Daoy (cell line): ENCODE results near the gene RAP1GAP2. TPM values are rescaled to one million over a fixed set of nuclear protein-coding genes. Genes with fewer than 3 reads are reported as not detected.

Source experiments
- DNase-seq: peaks from one replicate; pipeline ENCODE4 v3.0.0-alpha.2; 2015; ENCODE audit warnings: low read depth
- total RNA-seq: library from RNA; depleted of rRNA; stranded (reverse); fragments of >200 nt; shearing (Covaris generic); gene quantifications from 2 replicates; pipeline ENCODE4 v1.2.3, GENCODE V29; 2014

The RAP1GAP2 gene
- total RNA-seq, 1 experiment from 2014 or later, result 7.7 TPM

DNA sequence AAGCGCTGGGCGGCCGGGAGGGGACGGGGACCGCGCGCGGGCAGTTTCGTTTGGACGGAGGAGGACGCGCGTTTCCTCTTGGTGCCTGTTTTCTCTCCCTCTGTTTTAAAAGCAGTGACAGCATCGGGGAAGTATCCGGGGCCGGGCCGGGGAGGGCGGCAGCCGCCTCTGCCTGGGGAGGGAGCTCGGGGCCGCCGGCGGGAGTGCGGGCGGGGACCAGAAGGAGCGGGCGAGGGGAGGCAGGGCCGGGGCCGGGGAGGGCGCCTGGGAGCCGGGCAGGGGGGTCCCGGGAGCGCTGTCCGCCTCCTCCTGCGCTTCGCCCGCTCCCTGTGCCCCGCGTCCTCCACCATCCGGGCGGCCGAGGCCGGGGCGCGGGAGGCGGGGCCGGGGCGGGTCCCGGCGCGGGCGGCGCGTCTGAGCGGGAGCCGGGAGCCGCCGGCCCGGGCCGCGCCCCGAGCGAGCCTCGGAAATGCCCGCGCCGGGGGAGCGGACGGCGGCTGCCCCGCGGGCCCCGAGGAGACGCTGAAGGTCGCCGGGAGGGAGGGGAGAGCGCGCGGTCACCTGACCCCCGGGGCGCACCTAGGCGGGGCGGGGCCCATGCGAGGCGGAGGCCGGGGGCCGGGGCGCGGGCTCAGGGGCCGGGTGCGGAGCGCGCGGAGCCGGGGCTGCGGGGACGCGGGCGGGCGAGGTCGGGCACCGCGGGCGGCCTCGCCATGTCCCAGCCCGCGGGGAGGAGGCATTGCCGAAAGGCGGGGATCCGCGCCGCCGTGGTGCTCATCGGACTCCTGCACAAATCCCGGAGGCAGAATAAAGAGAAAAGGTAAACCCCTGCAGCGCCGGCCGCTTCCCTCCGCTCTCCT, 57.3 kb downstream of the RAP1GAP2 start:
- peak; percentile 73 for DNase-seq

DNA sequence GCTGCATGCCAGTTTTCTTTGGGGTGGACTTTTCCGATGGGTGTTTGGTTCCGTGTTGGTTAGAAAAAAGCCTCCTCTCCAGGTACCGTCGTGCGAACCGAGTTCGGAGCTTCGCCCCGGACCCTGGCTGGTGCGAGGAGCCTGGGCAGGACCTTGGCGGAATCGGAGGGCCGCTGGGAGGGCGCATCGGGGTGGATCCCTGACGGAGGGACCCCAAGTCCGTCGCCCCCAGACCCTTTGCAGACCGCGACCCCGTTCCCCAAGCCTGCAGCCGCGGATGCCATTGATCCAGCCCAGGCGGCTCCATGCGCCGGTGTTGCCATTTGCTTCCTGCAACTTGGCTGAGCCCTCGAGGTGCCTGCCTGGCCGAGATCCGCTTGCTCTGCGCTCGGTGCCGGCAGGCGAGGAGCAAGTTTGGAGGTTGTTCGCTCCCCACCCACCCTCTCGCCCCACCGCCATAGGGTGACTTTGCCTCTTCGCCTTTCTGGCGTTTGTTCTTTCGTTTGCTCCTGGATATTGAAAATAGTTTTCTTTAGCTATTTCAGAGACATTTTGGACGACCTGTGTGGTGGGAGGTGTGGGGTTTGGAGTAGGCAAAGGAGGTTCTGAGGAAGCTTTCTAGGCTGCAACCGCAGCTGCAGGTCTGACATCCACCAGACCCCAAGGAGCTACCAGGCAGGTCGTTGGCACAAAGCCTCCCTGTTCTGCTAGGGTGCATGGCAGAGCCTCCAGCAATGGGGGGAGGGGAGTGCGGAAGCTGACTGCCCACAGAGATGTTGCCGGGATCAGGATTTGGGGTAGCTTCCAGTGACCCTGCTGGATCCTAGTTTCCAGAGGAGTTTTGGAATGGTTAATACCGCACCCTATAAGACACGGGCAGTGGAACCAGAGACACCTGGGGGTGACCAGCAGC, 58.2 kb downstream of the RAP1GAP2 start:
- peak; percentile 64 for DNase-seq

- DNase-seq, result no peak
Measured at GRCh38 chr17:2855063-2855600, 58.9 kb downstream of the RAP1GAP2 start.

DNA sequence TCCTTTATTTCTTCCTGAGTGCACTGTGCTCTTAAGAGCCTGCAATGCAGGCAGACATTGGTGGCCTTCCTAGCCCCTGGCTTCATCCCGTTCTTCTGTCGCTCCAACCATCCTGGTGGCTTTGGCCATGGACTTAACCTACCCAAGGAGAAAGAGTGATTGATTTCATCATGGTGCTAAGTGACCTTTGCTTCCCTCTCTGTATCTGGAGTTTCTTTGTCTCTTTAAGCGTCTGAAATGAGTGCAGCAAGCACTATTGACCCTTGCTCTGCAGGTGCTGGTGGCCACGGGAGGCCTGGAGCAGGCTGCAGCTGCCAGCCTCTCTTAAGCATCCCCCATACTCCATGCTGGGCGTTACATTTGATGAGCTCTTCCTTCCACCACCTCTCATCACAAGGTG, 60.5 kb downstream of the RAP1GAP2 start:
- DNase-seq, result no peak

GRCh38 chr17:2860045-2860444, 63.8 kb downstream of the RAP1GAP2 start:
- no peak for DNase-seq

DNA sequence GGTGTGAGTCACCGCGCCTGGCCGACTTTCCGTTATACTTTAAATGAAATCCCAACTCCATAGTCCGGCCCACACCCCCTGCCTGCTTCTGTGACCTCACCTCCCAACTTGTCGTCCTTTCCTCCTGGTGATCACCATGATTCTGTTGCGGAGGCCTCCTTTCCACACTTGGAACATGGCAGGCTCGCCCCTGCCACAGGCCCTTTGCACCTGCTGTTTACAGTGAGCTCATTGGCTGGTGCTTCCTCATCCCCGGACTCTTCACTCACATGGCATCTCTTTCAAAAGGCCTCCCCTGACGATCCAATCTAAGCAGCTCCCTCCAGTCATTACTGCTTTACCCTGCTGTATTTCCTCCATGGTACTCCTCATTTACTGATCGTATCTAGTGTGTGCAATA, 64.6 kb downstream of the RAP1GAP2 start:
- no peak for DNase-seq

DNA sequence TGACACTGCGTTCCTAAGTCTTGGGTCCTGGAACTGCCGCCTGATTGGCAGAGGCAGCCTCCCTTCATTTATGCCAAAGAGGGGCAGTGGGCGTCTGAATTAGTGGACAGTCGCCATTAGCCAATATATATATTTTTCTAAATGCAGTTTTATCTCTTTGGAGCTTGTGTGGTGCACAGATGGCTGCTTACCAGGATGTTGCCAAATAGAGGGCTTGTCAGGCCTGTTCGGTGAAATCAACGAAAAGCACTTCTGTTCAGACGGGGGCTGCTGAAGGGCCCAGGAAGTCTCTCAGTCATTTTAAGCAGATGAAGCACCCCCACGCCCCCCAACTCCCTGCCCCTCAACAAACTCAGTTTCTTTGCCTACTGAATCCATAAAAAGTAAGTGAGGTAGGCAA, 66.0 kb downstream of the RAP1GAP2 start:
- DNase-seq, result no peak

GRCh38 chr17:2863204-2863603, 67.0 kb downstream of the RAP1GAP2 start:
- DNase-seq, result no peak

- no peak for DNase-seq
Measured at GRCh38 chr17:2865228-2865627, 69.0 kb downstream of the RAP1GAP2 start.

- peak; percentile 58 for DNase-seq
Measured at GRCh38 chr17:2867441-2868424, 71.5 kb downstream of the RAP1GAP2 start.

GRCh38 chr17:2869604-2870003, 73.4 kb downstream of the RAP1GAP2 start:
- DNase-seq, result no peak

- no peak for DNase-seq
Measured at GRCh38 chr17:2871205-2871604, 75.0 kb downstream of the RAP1GAP2 start.

- DNase-seq, result no peak
Measured at GRCh38 chr17:2871720-2872119, 75.5 kb downstream of the RAP1GAP2 start.

DNA sequence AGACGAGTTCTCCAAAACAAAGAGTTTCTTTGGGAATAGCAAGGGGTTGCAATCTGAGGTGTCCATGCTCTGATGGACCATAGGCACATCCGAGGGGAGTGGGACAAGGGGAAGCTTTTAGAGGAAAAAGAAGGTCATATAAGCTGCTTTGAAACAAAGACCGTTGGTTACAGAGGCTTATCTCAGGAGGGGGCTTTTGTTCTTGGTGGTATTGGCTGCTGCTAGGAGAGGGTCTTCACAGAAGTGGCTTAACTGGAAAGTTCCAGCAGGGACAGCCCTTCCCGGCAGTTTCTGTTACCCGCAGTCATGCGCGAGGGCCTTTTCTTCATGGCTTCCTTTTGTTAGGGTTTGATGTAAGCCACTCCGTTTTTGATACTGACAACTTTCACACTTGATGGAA, 76.0 kb downstream of the RAP1GAP2 start:
- no peak for DNase-seq

- no peak for DNase-seq
Measured at GRCh38 chr17:2874189-2874686, 78.0 kb downstream of the RAP1GAP2 start.

DNA sequence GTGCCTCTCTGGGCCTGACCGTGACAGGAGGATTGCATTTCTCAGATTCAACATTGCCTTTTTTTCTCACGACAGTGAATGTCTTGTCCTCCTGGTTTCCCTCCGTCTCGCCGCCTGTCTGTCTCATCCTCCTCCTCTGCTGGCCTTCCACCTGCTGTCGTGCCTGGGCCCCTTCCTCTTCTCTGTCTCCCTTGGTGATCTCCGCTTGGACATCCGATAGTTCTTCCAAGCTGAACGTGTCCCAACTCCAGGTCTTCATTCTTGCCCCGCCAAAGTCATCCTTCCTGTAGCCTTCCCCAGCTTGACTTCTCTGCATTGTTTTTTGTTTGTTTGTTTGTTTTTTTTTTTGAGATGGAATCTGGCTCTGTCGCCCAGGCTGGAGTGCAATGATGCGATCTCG, 79.4 kb downstream of the RAP1GAP2 start:
- DNase-seq, result no peak

GRCh38 chr17:2876467-2876866, 80.2 kb downstream of the RAP1GAP2 start:
- DNase-seq, result no peak

DNA sequence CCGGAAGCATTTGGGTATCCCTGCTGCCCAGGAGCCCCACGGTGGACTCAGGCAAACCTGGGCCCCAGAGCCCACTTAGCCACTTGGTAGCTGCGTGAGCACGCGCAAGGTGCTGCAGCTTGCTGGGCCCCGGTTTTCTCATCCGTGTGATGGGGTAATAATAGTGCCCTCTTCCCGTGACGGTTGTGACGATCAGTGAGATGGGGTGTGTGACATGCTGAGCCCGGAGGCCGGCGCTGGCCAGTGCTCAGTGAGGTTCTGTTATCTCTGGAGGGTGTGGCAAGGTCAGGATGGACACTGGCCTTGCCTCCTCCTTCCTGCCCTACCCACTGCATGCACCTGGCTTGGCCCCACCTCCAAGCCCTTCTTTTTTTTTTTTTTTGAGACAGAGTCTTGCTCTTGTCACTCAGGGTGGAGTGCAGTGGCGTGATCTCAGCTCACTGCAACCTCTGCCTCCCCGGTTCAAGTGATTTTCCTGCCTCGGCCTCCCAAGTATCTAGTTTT, 82.6 kb downstream of the RAP1GAP2 start:
- no peak for DNase-seq

- no peak for DNase-seq
Measured at GRCh38 chr17:2880050-2880449, 83.8 kb downstream of the RAP1GAP2 start.

GRCh38 chr17:2881295-2881694, 85.1 kb downstream of the RAP1GAP2 start:
- DNase-seq, result no peak
